SW480 (cell line): ENCODE results near the gene HPGD.
"Not testable (repeated sequence)": the region's sequence is repeated elsewhere in the genome, so short reads cannot be mapped to it uniquely, and the experiment has no call there.

ENCODE experiments used
- DNase-seq: peaks from one replicate; pipeline ENCODE4 v3.0.0-alpha.2; 2016; ENCODE audit warnings: low spot score

Gene HPGD

DNA sequence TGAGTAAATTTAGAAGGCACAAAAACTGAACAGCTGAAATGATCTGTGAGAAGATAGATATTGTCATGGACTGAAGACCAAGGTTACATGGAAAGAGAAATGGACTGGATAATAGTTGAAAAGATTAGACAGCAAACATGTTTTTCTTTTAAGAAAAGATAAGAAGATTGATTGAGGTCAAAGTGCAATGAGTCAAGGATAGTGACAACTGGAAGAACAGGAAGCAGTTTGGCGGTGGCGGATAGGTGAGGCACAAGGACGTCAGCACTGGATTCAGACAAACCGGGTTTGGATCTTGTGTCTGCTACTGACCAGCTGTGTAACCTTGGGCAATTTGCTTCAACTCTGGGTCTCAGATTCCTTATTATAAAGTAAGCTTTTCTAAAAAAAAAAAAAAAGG, 2.0 kb upstream of the HPGD start:
- DNase-seq: no peak

DNA sequence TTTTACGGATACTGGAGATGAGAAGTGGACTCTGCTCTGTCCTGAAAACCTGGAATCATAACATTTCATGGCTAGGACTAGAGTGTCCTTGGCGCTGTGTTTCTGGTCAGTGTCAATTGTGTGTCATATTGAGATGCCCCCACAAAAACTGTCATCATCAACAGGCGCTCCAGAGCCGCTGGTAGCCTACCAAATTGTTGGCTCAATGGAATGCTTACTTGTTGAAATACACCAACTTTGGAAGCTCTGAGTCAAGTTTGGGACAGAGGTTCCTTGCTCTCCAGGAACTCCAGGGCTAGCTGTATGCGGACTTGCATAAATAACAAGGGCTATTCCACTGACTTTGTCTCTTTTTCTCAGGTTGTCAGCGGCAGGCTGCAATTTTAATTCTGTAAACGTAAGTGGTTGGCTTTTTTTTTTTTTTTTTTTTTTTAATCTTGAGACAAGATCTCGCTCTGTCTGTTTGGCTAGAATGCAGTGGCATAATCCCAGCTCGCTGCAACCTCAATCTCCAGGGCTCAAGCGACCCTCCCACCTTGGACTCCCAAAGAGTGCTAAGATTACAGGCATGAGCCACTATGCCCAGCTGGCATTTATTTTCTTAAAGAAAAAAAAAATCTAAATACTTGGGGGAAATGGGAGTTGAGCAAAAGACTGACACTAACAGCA, 871 bp upstream of the HPGD start:
- peak; percentile 11 for DNase-seq

DNA sequence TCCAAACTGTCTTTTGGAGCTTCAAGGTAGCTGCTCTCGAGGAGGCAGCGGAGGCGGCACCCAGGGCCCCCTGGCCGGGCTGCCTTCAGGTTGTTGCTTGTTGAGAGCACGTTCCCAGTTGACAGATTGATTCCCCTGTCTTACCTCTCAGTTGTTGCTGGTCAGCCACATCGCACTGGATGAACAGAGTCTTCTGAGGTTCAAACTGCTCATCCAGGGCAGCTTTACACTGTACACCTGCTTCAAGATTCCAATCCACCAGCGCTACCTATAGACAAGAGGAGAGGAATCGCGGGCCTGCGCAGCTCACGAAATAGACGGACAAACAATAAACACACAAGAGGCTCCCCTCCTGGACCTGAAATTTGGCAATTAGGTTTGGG, 497 bp downstream of the HPGD start:
- peak; percentile 58 for DNase-seq

DNA sequence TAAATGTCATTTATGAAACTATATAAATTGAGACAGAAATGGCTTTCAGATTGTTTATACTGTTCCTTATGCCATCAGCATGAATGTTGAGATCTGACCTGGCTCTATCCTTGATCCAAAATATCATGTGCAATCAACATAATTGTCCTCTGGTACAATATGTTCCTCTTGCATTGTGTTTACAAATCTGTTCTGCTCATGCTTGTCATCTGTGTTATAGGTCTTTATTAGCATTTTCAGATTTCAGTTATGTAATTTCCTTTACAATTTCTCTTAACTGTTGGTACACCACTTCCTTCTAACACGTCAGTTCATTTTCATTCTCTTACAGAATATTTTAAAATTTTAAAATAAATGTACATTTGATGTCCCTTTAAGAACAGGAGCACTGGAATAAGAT, 1.6 kb downstream of the HPGD start:
- no peak for DNase-seq

DNA sequence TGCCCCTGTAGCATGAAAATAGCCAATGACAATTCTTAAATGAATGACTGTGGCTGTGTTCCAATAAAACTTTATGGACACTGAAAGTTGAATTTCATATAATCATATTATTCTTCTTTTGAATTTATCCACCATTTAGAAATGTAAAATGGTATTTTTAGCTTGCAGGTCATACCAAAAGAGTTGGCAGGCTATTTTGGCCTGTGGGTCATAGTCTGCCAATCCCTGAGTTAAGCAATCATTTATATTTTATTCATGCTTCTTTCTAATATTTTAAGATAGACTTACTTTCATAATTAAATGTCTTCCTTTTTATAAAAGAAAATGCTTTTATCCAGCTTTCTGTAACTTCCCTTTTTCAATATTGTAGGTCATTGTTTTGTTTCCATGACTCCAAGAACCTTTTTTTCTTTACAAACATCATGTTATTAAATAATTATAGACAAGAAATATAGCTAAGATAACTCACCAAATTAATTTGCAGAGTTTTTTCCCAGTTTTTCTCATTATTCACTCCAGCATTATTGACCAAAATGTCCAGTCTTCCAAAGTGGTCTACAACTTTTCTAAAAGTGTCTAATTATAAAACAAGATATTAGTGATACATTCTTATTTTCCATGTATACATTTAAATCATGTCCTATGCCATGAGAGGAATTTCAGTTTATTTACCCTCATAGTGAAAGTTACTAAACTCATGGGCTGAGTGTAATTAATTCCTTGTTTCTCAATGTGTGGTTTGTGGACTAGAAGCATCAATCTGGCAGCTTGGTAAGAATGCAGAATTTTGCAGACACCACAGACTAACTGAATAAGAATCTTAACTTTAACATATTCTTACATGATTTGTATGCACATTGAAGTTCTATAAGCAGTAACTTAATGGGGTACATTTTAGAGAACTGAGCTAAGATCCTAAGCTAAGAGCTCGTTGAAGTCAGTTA, 4.5 kb downstream of the HPGD start:
- no peak for DNase-seq

DNA sequence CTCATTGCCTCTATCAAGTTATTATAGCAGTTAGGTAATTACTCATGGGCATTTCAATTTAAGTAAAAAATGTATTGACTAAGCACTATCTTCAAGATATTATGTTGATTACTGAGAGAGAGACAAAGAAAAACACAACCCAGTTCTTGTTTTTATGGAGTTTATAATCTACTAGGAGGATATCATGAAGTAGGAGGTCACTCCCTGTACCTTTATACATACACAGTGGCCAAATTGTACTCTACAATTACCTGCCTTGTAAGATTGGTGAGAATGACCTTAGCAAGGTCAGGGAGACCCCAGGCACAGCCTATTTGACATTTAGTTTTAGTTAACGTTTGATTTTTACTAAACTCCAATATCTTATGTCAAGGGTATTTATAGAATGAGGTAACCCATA, 5.5 kb downstream of the HPGD start:
- DNase-seq: no peak

DNA sequence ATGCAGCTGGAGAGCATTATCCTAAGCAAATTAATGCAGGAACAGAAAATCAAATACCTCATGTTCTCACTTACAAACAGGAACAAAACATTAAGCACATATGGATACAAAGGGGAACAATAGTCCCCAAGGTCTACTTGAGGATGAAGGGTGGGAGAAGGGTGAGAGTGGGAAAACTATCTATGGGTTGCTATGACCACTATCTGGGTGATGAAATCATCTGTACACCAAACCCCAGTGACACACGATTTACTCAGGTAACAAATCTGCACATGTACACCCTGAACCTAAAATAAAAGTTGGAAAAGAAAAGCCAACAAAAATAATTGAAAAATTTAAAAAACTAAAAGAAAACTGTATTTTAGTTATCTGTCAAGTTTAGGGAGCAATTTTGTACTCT, 5.9 kb downstream of the HPGD start:
- no peak for DNase-seq

GRCh38 chr4:174512745-174513144, 9.5 kb downstream of the HPGD start:
- DNase-seq: no peak

DNA sequence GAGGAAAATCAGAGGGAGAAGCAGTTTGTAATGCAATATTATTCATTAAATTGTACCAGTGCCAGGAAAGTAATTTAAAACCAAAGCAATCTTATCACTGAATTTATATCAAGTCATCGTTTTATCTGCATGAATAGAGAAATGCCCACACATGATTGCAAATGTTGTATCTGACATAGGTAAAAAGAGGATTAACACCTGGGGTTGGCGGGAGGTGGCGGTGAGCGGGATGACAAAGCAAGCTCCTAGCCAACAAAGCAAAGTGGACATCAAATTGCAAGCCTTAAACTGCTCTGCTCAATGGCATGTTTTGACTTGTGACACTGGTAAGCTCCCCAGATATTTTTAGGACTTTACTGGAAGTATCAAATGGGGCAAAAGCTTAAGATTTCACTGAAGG, 16.4 kb downstream of the HPGD start:
- no peak for DNase-seq

- no peak for DNase-seq
Observed at GRCh38 chr4:174505007-174505406, 17.3 kb downstream of the HPGD start.

GRCh38 chr4:174503079-174503715, 19.1 kb downstream of the HPGD start:
- DNase-seq: no peak

- peak; percentile 65 for DNase-seq
Observed at GRCh38 chr4:174496631-174497432, 25.5 kb downstream of the HPGD start.

DNA sequence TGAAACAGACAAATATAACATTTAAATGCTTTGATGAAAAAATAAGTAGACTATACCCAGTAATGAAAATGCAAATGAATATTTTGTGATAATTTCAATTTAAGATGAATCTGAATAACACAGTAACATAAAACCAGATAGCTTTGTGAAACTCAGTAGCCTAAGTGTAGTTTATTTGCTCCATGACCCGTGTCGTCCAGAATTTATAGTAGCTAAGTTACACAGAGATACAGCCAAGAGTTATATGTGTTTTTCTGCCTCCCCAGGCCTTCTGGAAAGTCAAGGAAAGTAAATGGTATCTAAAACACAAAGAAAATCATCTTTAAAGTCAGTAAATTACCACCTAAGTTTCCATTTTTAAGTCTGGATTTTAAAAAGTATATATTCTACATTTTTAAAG, 26.7 kb downstream of the HPGD start:
- no peak for DNase-seq

GRCh38 chr4:174494726-174495125, 27.6 kb downstream of the HPGD start:
- no peak for DNase-seq

DNA sequence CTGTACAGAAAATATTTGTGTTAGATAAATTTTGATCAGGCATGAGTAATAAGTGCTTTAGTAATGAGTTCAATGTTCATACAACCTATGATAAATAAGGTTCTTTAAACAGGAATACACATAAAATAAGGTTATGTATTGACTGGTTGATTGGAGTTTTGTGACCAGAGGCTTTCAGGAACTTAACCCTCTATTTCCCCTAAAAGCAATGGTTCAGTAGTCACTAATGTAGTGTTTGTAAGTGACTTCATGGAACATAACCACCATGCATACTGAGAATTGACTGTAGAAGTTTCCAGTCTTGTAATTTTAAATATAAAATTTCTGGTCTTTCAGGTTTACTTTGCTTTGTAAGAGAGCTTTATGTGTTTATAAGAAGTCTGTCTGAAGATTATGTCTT, 28.1 kb downstream of the HPGD start:
- no peak for DNase-seq

- DNase-seq: peak; percentile 7
Observed at GRCh38 chr4:174490451-174490961, 31.8 kb downstream of the HPGD start.

DNA sequence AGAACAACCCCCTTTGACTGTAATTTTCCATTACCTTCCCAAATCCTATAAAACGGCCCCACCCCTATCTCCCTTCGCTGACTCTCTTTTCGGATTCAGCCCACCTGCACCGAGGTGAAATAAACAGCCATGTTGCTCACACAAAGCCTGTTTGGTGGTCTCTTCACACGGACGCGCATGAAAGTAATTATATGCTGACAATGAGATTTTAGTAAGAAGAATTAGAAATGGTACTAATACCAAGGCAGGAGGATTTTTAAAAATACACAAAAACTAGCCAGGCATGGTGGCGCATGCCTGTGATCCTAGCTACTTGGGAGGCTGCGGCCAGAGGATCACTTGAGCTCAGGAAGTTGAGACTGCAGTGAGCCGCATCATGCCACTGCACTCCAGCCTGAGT, 33.9 kb downstream of the HPGD start:
- DNase-seq: not testable (repeated sequence)

DNA sequence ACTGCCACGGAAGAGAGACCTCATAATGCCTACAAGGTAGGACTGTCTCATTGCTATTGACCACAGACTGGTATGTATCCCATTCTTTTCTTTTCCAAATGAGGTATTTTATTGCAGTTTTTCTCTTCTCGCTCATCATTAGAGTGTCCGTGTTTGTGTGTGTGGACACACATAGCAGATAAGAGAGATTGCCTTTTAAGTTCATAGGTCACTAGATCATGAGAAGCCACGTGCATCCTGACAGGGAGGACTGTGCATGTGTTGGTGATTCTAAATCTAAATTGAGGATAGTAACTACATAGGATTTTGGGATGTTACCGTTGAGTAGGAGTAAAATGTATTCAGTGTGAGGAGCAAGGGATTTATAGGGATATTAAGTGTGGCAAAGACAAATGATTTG, 37.3 kb downstream of the HPGD start:
- DNase-seq: no peak

- no peak for DNase-seq
Observed at GRCh38 chr4:174483792-174484191, 38.5 kb downstream of the HPGD start.

DNA sequence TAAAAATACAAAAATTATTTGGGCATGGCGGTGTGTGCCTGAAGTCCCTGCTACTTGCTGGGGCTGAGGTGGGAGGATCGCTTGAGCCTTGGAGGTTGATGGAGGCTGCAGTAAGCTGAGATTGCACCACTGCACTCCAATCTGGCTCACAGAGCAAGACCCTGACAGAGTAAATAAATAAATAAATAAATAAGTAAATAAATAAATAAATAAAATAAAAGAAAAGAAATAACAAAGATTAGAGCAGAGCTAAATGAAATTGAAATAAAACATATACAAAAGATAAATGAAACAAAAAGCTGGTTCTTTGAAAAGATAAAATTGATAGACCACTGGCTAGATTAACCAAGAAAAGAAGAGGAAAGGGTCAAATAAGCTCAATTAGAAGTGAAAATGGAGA, 43.1 kb downstream of the HPGD start:
- no peak for DNase-seq

GRCh38 chr4:174475528-174475927, 46.8 kb downstream of the HPGD start:
- no peak for DNase-seq

GRCh38 chr4:174474457-174475075, 47.7 kb downstream of the HPGD start:
- DNase-seq: no peak
